ENCODE measurements around the gene RTL9. TPM values are rescaled to one million over a fixed set of nuclear protein-coding genes. Genes with fewer than 3 reads are reported as not detected.
"Not testable (repeated sequence)": the region's sequence is repeated elsewhere in the genome, so short reads cannot be mapped to it uniquely, and the experiment has no call there.

RTL9 gene
- total RNA-seq, 1 experiment from 2014 or later, result 0.13 TPM

DNA sequence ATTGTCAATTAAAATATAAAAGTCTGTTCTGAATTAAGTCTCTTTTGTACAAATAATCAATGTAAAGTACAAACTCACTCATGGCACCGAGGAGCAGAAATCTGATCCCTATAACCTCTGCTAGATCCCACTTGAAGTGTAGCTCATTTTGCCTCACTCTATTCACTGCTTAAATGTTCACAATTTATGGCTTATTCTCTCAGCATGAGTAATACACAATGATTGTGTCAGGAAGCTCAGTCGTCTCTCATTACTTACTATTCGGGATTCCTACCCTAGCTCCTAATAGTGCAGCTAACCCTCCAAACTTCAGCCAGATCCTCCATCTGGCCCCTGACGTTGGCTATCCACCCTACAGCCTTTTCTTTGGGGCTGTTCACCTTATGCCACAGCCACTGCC is 36.0 kb upstream of the RTL9 start:
- no peak overlapping the region for H3K27ac ChIP-seq (ENCODE audit: low read depth, low read length, poor library complexity, severe bottlenecking)
- peaks cover 4% of the 10 kb centered on the region for H3K27me3 ChIP-seq (replicated peaks; ENCODE audit: insufficient read depth, low read depth, low read length, poor library complexity)
- intact Hi-C loops (cut with micrococcal nuclease; ENCODE audit: unreplicated experiment), result no loop called here
- POLR2A ChIA-PET (ENCODE audit: low non-redundant PET), result no interaction called here
- CTCF ChIA-PET, result no interaction called here
- no peaks in the 10 kb centered on the region for H3K9me3 ChIP-seq (ENCODE audit: low read depth, low read length, poor library complexity, severe bottlenecking)
- BruUV-seq (replicated peaks), result no TSS peak
- H3K36me3 ChIP-seq (ENCODE audit: insufficient read depth, low read length, poor library complexity, severe bottlenecking), result no peaks in the 10 kb centered on the region
- TF ChIP-seq, protein P1, sequence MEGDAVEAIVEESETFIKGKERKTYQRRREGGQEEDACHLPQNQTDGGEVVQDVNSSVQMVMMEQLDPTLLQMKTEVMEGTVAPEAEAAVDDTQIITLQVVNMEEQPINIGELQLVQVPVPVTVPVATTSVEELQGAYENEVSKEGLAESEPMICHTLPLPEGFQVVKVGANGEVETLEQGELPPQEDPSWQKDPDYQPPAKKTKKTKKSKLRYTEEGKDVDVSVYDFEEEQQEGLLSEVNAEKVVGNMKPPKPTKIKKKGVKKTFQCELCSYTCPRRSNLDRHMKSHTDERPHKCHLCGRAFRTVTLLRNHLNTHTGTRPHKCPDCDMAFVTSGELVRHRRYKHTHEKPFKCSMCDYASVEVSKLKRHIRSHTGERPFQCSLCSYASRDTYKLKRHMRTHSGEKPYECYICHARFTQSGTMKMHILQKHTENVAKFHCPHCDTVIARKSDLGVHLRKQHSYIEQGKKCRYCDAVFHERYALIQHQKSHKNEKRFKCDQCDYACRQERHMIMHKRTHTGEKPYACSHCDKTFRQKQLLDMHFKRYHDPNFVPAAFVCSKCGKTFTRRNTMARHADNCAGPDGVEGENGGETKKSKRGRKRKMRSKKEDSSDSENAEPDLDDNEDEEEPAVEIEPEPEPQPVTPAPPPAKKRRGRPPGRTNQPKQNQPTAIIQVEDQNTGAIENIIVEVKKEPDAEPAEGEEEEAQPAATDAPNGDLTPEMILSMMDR (conservative IDR thresholded peaks at IDR 0.05; ENCODE audit: low read depth, low read length), result no peak
- TF ChIP-seq EZH2 (IDR thresholded peaks at IDR 0.05; ENCODE audit: borderline replicate concordance, low read depth, low read length, poor library complexity, severe bottlenecking), result no peak
- H3K4me1 ChIP-seq (ENCODE audit: insufficient read depth, low read length, poor library complexity, severe bottlenecking), result no peaks in the 10 kb centered on the region
- peak; percentile 21 for DNase-seq (ENCODE audit: low spot score)
- no peak overlapping the region for H3K4me3 ChIP-seq (ENCODE audit: low read depth, low read length, poor library complexity, severe bottlenecking)

DNA sequence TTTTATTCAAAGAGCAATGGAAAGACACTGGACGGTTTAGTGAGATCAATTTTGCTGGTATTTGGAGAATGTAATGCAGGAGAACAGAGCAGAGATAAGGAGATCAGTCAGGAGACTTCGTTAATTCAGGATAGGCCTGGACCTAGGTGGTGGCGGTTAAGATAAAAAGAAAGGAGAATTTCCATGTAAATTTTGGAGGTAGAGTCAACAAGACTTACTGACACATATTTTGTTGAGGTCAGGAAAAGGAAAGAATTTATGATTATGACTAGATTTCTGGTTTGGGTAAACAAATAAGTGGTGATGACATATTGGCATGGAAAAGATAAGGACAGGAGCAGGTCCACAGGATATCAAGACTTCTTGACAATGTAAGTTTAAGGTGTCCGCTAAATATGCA is 31.9 kb upstream of the RTL9 start:
- no peak for DNase-seq (ENCODE audit: low spot score)
- Histone ChIP-seq H3K27me3 (replicated peaks; ENCODE audit: insufficient read depth, low read depth, low read length, poor library complexity) (peaks cover 4% of the 10 kb centered on the region), H3K27ac (ENCODE audit: low read depth, low read length, poor library complexity, severe bottlenecking) (no peak overlapping the region), H3K36me3 (ENCODE audit: insufficient read depth, low read length, poor library complexity, severe bottlenecking) (no peaks in the 10 kb centered on the region), H3K4me3 (ENCODE audit: low read depth, low read length, poor library complexity, severe bottlenecking) (no peak overlapping the region), H3K9me3 (ENCODE audit: low read depth, low read length, poor library complexity, severe bottlenecking) (no peaks in the 10 kb centered on the region), H3K4me1 (ENCODE audit: insufficient read depth, low read length, poor library complexity, severe bottlenecking) (no peaks in the 10 kb centered on the region)
- intact Hi-C loops (cut with micrococcal nuclease; ENCODE audit: unreplicated experiment), result no loop called here
- no TSS peak for BruUV-seq (replicated peaks)
- TF ChIP-seq, protein P1 (conservative IDR thresholded peaks at IDR 0.05; ENCODE audit: low read depth, low read length), result no peak
- no peak for TF ChIP-seq EZH2 (IDR thresholded peaks at IDR 0.05; ENCODE audit: borderline replicate concordance, low read depth, low read length, poor library complexity, severe bottlenecking)
- ChIA-PET CTCF (no interaction called here), POLR2A (ENCODE audit: low non-redundant PET) (no interaction called here)

- CTCF ChIA-PET, result no interaction called here
- no TSS peak for BruUV-seq (replicated peaks)
- intact Hi-C loops (cut with micrococcal nuclease; ENCODE audit: unreplicated experiment), result no loop called here
Observed at GRCh38 chrX:110327336-110327735, 31.3 kb upstream of the RTL9 start.

GRCh38 chrX:110328613-110329012 is 30.0 kb upstream of the RTL9 start:
- CTCF ChIA-PET; H3K27ac ChIP-seq (ENCODE audit: low read depth, low read length, poor library complexity, severe bottlenecking); intact Hi-C loops (cut with micrococcal nuclease; ENCODE audit: unreplicated experiment): not testable (repeated sequence)

More at GRCh38 chrX:110327336-110327735, 31.3 kb upstream of the RTL9 start:
- Histone ChIP-seq H3K9me3 (ENCODE audit: low read depth, low read length, poor library complexity, severe bottlenecking) (no peaks in the 10 kb centered on the region), H3K27ac (ENCODE audit: low read depth, low read length, poor library complexity, severe bottlenecking) (no peak overlapping the region), H3K36me3 (ENCODE audit: insufficient read depth, low read length, poor library complexity, severe bottlenecking) (no peaks in the 10 kb centered on the region), H3K27me3 (replicated peaks; ENCODE audit: insufficient read depth, low read depth, low read length, poor library complexity) (peaks cover 4% of the 10 kb centered on the region), H3K4me1 (ENCODE audit: insufficient read depth, low read length, poor library complexity, severe bottlenecking) (no peaks in the 10 kb centered on the region), H3K4me3 (ENCODE audit: low read depth, low read length, poor library complexity, severe bottlenecking) (no peak overlapping the region)
- DNase-seq (ENCODE audit: low spot score), result no peak
- no peak for TF ChIP-seq EZH2 (IDR thresholded peaks at IDR 0.05; ENCODE audit: borderline replicate concordance, low read depth, low read length, poor library complexity, severe bottlenecking)
- TF ChIP-seq, protein P1 (conservative IDR thresholded peaks at IDR 0.05; ENCODE audit: low read depth, low read length), result no peak
- POLR2A ChIA-PET (ENCODE audit: low non-redundant PET), result no interaction called here

More at GRCh38 chrX:110328613-110329012, 30.0 kb upstream of the RTL9 start:
- DNase-seq (ENCODE audit: low spot score); H3K27me3 ChIP-seq (replicated peaks; ENCODE audit: insufficient read depth, low read depth, low read length, poor library complexity); H3K9me3 ChIP-seq (ENCODE audit: low read depth, low read length, poor library complexity, severe bottlenecking); H3K4me1 ChIP-seq (ENCODE audit: insufficient read depth, low read length, poor library complexity, severe bottlenecking); H3K36me3 ChIP-seq (ENCODE audit: insufficient read depth, low read length, poor library complexity, severe bottlenecking); BruUV-seq (replicated peaks); POLR2A ChIA-PET (ENCODE audit: low non-redundant PET); H3K4me3 ChIP-seq (ENCODE audit: low read depth, low read length, poor library complexity, severe bottlenecking): not testable (repeated sequence)

Measured in A673 (cell line).